ENCODE measurements around the gene FZR1.

DNA sequence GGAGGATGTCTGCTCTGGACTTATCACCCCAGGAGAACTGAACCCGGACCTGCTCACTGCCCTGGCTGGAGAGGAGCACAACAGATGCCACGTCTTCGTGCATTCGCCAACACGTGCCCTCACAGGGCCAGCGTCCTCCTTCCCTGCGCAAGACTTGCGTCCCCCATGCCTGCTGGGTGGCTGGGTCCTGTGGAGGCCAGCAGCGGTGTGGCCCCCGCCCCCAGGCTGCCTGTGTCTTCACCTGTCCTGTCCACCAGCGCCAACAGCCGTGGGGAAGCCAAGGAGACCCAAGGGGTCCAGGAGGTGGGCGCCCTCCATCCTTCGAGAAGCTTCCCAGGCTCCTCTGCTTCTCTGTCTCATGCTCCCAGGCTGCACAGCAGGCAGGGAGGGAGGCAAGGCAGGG lies 29.5 kb downstream of the FZR1 start:
- TF ChIP-seq, protein P1, sequence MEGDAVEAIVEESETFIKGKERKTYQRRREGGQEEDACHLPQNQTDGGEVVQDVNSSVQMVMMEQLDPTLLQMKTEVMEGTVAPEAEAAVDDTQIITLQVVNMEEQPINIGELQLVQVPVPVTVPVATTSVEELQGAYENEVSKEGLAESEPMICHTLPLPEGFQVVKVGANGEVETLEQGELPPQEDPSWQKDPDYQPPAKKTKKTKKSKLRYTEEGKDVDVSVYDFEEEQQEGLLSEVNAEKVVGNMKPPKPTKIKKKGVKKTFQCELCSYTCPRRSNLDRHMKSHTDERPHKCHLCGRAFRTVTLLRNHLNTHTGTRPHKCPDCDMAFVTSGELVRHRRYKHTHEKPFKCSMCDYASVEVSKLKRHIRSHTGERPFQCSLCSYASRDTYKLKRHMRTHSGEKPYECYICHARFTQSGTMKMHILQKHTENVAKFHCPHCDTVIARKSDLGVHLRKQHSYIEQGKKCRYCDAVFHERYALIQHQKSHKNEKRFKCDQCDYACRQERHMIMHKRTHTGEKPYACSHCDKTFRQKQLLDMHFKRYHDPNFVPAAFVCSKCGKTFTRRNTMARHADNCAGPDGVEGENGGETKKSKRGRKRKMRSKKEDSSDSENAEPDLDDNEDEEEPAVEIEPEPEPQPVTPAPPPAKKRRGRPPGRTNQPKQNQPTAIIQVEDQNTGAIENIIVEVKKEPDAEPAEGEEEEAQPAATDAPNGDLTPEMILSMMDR (IDR thresholded peaks at IDR 0.05), result no peak
- TF ChIP-seq ZFX (IDR thresholded peaks at IDR 0.05; ENCODE audit: borderline replicate concordance), result no peak
